GM21717 (cell line): ENCODE results near the gene UQCR10.

Experiments used
- ATAC-seq: cut with Tn5 transposase; IDR thresholded peaks from one replicate; pipeline ENCODE4 v1.9.1; 2021; ENCODE audit warnings: mild to moderate bottlenecking, moderate library complexity; ENCODE audit not compliant: unreplicated experiment

UQCR10 gene

DNA sequence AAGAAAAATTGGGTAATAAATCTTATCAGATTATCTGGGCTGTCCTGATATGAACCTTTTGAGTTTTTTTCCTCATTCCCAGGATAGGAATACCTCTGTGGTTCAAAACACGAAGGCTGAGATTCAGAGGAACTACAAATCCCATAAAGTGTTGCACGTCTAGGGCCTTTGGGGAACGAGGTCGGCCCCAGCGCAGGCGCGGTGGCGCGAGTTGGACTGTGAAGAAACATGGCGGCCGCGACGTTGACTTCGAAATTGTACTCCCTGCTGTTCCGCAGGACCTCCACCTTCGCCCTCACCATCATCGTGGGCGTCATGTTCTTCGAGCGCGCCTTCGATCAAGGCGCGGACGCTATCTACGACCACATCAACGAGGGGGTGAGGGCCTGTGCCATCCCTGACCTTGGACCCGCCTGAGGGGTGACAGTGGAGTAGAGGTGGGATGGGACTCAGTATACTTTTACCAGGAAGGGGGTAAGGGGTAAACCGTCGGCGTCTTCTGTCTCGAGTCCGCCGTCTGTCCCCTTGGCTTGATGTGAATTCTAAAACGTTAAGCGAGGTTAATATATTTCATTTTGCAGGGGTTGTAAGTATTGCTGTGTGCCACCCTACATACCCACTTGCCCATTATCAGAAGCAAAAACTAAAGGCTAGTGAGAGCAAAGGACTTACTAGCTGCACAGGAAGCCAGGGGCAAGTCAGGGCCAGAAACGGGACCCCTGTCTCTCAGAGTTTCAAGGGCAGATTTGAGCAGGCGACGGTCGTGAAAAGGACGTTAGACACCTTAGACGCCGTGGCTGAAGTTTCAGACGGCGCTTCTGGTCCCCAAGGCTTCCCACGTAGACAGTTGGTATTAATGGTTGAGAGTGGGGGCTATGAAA lies at the start of gene UQCR10:
TSS of gene UQCR10 (plus strand) at position 199 of the 881 bp plus-strand sequence. CDS start at position 229, 30 bp downstream.
- ATAC-seq, result peak; percentile 58

DNA sequence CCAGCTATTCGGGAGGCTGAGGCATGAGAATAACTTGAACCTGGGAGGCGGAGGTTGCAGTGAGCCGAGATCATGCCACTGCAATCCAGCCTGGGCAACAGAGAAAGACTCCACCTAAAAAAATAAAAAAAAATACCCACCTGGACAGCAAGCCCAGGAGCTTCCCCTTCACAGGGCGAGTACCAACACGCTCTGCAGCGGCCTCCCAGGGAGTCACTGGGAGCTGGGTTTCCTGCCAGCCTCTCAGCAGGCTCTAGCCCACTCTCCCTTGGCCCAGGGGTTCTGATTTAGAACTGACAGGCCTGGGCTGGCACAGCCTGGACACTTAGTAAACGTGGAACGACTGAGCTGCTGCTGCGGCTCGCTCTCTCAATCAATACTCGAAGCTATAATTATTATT lies 49.4 kb upstream of the UQCR10 start:
- ATAC-seq, result no peak

DNA sequence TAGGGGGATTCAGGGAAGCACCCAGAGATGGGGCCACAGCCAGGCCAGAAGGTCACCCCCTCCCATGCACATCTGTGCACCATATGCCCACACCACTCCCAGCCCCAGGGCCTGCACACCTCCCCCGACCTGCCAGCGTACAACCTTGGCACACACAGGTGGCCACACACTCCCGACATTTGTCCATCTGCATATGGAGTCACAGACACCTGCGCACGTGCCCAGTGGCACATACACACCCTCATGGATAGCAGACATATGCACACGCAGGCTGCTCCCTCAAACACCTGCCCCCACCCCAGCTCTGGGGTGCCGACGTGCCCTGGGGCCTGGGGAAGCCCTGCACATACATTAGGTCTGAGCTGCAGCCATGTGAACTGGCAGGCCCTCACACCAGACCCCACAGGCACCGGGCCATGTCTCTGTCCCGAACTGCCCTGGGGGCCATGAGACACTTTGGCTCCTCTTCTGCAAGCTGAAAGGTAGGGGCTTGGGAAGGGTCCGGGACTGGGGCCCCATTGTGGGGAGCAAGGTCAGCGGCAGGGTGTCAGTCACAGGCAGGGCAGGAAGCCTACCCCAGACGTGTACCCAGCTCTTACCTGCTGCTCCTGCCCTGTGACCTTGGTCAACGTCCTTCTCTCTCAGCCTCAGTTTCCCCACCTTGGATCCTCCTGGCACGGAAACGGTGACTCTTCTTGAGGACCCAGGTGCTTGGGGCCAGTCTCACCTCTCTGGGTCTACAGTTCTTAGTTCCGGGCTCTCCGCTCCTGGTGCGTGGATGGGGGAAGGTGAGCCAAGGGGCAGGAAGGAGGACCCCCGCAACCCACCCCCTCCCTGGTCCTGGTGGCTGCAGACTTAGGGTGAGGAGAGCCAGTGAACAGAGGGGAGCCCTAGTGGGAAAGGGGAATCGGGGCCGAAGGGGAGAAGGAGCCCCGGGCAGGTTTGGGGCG lies 47.9 kb upstream of the UQCR10 start:
- ATAC-seq, result no peak

DNA sequence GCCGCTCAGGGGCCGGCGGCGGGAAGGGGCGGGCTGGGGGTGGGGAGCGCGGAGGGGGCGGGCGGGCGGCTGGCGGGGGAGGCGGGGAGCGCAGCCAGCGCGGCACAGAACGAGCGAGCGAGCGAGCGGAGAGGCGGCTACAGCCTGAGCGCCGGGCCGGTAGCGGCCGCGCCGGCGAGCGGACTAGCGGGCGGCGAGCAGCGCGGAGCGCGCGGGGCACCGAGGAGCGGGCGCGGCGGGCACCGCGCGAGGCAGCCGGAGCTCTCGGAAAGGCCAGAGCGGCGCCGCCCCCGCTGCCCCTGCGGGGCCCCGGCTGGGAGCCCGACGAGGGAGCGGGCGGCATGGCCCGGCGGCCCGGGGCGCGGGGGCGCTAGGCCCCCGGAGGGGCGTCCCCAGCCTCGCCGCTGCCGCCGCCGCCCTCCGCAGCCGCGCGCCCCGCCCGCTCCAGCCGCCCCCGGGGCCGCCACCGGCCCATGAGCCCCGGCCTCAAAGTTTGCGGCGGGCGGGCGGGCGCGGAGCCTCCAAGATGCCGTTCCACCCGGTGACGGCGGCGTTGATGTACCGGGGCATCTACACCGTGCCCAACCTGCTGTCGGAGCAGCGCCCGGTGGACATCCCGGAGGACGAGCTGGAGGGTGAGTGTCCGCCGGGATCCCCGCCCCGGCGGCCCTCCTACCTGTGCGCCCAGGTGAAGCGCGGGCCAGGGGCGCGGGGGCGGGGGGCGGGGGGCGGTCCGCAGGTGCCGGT lies 47.1 kb upstream of the UQCR10 start, which contains the start of gene CABP7:
TSS of gene CABP7 (plus strand) at position 105 of the 747 bp plus-strand sequence. CDS start at position 527, 422 bp downstream.
- no peak for ATAC-seq

DNA sequence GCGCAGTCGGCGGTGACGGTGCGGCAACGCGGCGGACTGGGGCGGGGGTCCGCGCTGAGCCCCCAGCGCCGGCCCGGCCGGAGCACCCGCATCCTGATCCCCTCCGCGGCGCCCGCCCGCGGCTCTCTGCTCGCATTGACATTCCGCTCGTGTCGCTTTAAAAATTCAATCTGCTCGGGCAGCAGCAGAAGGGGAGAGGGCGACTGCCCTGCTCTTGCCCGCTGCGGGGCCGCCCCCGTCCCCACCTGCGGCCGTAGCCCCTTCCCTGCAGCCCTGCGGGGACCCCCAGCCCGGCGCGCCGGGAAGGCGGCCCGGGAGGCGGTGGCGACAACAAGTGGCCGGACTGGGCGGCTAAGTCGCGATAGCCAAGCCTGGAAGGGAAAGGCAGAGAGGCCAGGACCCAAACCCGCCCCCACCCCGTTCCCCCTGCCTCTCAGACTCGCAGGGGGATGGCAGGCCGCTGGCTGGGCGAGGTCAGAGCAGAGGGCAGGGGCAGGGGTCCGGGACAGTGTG lies 46.3 kb upstream of the UQCR10 start:
- ATAC-seq, result no peak

DNA sequence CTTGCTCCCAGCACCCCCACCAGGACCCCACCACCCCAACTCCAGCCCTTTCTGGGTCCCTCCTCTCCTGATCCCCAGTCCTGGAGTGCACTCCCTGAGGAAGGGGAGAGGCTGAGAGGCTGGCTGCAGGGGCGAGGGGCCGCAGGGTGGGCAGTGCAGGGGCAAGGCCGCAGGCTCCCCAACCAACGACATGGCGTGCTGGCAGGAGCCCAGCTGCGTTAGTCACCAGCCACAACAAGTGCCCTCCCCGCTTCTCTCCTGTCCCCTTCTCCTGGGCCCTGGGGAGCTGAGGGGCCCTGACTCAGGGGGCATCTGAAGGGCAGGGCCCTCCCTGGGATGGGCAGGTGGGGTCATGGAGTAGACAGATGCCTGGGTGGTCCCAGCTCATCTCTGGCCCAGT lies 45.0 kb upstream of the UQCR10 start:
- ATAC-seq, result no peak

DNA sequence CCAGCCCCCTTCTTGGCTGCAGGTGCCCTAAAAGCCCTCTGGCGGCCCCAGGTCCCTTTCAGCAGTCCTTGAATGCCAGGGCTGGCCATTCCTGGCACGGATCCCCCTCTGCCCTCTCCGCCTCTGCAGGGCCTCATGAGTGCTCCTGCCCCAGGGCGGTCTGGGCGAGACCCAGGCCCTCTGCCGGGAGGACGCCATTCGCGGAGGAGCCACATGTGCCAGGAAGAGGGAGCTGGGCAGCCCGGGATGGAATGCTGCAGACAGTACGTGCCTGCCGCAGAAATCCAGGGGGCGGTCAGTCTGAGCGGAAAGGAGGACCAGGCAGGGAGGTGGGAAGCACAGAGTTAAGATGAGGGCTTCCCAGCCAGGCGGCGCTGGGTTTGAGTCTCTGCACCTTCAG lies 44.6 kb upstream of the UQCR10 start:
- ATAC-seq, result no peak

DNA sequence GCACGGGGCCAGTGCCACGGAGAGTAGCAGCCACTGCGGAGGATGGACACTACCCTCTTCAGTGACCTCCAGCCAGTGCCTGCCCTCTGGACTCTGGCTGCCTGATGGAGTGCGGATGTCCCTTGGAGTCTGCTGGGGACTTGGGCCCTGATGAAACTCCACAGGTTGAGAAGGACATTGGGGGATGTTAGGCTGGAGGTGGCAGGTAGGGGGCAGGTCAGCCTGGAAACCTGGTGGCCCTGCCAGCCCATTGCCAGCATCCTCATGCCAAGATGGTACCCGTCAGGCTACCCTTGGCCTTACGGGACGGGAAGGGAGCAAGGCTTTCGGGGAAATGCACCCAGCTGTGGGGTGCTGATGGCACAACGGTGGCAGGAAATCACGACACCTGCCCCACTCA lies 43.4 kb upstream of the UQCR10 start:
- no peak for ATAC-seq

DNA sequence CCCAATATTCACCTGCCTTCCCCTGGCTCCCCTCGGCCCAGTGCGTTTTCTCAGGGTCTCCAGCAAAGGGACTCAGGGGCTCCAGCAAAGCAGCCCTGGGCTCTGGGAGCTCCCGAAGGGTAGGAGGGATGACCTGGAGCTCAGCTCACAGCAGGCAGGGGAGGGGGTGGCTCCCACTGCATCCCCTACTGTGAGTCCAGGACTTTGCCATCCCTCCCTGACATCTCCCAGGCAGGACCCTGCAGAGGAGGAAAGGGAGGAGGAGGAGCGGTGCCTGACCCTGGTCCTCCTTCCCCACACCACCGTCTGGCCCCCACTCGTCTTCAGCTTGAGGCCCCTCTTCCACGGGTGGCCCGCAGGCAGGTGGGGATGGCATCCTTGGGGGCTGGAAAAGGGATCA lies 42.3 kb upstream of the UQCR10 start:
- ATAC-seq, result no peak

DNA sequence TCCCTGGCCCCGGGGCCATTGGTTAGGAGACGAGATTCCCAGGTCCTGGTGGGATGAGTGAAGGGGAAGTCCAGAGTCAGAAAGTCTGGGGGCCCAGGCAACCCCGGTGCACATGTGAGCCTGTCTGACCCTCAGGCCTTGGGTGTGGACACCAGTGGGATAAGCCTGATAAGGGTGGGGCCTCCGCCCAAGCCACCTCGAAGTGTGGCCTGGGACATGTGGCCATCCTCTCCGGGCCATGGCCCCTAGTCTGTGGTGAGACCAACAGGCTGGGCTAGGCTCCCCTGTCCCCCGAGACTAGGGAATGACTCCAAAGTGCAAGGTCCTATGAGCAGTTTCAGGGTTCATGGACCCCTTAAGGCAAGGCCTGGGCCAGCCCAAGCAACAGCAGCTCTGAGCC lies 41.1 kb upstream of the UQCR10 start:
- ATAC-seq, result no peak

DNA sequence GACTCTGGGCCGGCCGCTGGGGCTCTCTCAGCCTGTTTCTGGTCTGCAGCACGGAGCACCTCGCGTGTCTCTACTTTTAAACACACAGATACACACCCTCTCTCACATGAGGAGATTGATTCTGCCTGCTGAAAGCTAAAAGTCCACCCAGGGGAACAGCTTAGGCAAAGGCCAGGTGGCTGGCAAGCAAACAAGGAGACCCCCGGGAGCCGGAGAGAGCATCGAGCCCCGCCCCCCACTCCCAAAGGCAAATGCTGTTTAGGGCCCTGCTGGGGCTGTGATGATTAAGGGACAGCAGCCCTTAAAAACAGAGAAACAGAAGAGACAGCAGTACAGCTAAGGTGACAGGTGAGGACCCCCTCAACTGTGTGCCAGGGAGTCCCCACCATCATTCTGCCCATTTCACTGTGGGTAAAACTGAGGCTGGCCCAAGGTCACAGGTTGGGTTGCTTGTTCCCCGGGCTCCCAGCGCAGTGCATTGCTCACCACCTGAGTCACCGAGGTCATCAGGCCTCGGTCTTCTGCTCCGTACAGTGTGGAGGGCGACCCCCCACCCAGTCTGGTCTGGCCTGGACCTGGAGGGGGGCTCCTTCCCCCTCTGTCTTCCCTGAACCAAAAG lies 40.5 kb upstream of the UQCR10 start:
- no peak for ATAC-seq

DNA sequence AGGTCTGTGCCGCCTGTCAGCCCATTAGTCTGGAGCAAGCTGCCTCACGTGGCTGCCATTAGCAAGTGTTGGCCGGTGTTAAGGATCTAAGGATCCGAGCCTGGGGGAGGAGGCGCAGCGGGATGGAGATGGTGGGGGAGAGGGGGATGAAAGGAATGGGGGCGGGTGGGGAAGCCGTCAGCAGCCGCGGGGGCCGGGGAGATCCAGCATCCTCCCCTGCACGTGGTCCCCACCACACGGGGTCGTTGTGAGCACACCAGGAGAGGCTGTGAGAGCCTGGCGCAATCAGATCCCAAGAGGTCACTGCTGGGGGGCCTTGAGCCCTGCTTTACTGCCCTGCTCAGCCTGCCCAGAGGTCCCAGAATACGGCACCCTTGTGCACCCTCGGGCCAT lies 40.0 kb upstream of the UQCR10 start:
- no peak for ATAC-seq

DNA sequence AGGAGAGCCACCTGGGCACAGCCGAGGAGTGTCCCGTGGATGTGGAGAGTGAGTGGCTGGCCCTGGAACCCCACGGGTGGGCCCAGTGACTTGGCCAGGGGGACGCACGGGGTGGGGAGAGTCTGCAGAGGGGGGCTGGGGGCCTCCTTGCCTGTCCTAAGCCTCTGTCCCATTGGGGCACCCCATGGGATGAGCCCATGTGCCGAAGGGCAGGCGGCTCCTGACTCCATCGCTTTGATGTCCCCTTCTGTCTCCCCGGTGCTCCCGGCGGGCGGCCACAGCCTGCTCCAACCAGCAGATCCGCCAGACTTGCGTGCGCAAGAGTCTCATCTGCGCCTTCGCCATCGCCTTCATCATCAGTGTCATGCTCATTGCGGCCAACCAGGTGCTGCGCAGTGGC lies 38.0 kb upstream of the UQCR10 start:
- ATAC-seq, result no peak

DNA sequence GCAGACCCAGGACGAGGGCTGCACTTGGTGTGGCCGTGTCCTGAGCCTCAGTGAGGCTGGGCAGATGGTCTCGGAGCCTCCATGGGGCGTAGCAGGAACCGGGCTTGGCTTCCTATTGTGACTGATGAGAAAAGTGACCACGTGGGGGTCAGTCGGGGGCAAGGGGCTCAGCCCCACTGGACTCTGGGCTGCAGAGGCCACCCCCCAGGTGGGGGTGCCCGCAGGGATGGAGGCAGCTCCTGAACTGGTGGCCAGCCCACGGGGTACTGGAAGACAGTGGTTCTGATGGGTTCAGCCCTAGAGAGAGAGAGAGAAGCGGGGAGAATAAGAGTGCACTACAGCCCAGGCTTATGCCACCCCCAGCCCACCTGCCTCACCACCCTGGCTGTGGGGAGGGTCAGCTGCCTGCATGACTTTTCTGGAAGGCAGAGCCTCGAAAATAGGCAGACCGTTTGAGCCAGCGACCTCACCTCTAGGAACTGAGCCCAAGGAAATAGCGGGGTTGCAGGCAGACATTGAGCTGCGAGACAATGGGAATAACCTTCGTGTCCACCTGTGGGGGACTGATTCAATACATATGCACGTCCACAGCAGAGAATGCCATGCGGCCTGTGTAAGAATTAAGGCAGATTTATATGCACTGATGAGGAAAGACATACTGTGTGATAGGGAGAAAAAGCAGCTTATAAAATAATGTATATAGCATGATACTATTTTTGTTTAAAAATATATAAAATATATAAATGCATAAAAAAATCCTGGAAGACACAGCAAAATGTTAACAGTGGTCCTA lies 35.9 kb upstream of the UQCR10 start:
- ATAC-seq, result no peak

DNA sequence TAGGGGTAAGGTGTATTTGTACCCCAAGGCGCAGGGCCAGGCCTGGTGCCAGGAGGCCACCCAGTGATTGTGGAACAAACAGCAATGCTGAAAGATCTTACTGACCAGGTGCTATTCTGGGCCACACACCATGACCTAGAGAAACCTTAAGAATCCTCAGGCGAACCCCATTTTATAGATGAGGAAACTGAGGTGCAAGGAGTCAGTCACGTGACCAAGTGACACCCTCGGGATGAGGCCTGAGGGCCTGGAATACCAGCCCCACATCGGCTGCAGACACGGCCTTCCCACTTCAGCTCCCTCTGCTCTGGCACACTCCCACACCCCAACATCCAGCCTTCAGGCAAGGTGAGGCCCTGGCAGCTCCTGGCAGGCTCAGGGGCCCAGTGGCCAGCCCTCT lies 34.3 kb upstream of the UQCR10 start:
- ATAC-seq, result no peak

DNA sequence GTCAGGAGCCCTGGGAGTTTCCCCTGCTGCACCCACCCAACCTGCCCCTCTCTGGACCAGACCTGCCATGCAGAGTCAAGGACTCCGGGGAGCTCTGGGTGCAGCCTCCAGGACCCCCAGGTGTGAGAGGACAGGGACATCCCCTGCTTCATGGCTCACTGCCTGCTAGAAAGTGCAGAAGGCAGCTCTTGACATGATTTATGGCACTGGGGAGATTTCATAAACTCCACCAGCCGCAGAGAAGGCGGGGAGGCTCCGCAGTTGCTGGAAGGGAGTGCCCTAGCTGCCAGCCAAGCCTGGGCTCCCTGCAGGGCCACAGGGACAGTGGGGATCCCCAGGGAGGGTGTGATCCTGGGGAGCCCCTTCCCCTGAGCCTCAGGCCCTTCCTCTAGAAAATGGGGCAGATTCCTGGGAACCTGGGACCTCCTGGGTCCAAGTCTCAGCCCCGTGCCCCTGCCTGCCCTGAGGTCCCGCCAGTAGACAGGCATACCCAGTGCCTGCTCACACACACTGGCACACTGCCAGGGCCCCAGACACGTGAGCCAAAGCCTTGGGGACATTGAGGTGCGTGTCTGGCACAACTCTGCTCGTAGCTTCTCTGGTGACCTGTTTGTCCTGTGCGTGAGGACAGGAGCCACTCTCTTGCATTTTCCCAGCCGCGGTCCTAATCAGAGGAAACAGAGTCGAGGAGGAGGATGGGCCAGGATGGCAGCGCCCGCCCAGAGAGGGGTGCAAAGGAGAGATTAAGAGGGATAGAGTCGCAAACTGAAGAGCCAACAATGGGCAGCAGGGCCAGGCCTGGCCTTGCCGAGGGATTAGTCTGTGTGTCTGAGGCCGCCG lies 33.6 kb upstream of the UQCR10 start:
- no peak for ATAC-seq

DNA sequence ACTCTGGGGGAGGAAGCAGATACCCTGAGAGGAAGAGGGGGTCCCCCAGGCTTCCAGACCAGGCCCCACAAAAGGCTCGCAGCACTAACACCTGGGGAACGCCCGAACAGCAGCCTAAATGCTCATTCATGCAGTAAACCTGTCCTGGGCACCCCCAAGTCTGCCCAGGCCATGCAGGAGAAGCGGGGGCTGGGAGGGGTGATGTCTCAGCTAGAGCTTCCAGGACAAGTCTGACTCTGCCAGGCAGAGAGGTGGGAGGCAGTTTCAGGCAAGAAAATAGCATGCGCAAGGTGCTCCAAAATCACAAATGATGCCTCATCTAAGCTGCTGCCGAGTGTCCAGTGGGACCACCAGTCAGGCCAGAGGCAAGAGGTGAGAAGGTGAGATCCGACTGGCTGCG lies 32.8 kb upstream of the UQCR10 start:
- no peak for ATAC-seq

DNA sequence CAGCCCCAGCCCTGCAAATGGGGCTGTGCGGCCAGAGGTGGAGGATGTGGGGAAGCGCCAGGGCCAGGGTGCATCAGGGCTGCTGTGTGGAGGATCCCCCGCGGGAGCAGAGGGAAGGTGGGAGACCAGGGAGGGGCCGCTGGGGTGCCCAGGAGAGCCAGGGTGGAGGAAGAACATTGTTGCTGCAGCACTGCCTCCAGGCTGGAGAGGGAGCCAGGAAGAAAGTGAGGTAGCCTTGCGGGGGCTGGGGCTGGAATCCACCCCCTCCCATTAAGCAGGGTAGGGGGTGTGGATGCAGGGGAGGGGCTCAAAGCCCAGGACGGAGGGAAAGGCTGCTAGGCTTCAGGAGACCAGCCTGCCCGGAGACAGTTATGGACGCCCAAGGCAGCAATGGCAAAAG lies 32.3 kb upstream of the UQCR10 start:
- no peak for ATAC-seq

DNA sequence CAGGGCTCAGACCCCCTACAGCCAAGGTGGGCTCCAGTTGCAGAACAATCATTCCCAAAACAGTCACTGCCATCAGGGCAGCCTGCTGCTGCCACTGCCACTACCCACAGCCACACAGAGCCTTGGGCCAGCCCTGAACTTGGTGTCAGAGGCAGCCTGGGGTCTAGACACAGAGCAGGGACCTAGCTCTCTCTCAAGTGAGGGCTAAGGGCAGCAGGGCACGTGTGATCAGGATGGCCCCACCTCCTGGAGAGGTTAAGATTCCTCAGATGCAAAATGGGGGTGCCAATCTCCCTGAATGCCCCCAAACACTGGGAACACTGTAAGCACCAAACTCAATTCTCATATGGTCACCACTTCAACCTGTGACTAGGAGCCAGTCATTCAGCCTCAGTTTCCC lies 31.8 kb upstream of the UQCR10 start:
- no peak for ATAC-seq
